GM13976 (cell line): ENCODE results near the gene PDE6B.
"Not testable (repeated sequence)": the region's sequence is repeated elsewhere in the genome, so short reads cannot be mapped to it uniquely, and the experiment has no call there.

ENCODE experiments used
- DNase-seq: peaks from one replicate; pipeline ENCODE4 v3.0.0; 2012; ENCODE audit warnings: low spot score
- CTCF ChIP-seq: IDR thresholded peaks from 2 replicates; pipeline ENCODE4 v1.5.1; 2012; ENCODE audit warnings: borderline replicate concordance, mild to moderate bottlenecking; ENCODE audit not compliant: insufficient read depth; ENCODE audit errors: extremely low read depth, missing control alignments, control extremely low read depth
- in situ Hi-C: fragments of 300-500 bp; cut with MboI; formaldehyde crosslinking; loops from one replicate; pipeline ENCODE4 v1.12.0; 2022; ENCODE audit warnings: low sequenced_read_pairs, mixed read lengths, inconsistent platforms; ENCODE audit not compliant: unreplicated experiment

PDE6B gene

GRCh38 chr4:692771-693554 is 67.6 kb downstream of the PDE6B start:
- TF ChIP-seq CTCF: no peak
- DNase-seq: no peak
- in situ Hi-C loops: no loop called here

- DNase-seq, in situ Hi-C loops: not testable (repeated sequence)
These were observed 69.1 kb downstream of the PDE6B start for GRCh38 chr4:694341-694940.

- no peak for DNase-seq
- TF ChIP-seq CTCF: no peak
These were observed 74.6 kb downstream of the PDE6B start for GRCh38 chr4:699816-700580.

GRCh38 chr4:700587-701264 is 75.4 kb downstream of the PDE6B start:
- no peak for DNase-seq
- TF ChIP-seq CTCF: no peak
- in situ Hi-C loops: no loop called here

More at GRCh38 chr4:699816-700580, 74.6 kb downstream of the PDE6B start:
- in situ Hi-C loops: no loop called here

- DNase-seq: no peak
- TF ChIP-seq CTCF: no peak
- in situ Hi-C loops: no loop called here
These were observed 77.3 kb downstream of the PDE6B start for GRCh38 chr4:702618-703048.

- no peak for DNase-seq
- in situ Hi-C loops: no loop called here
- no peak for TF ChIP-seq CTCF
These were observed 78.2 kb downstream of the PDE6B start for GRCh38 chr4:703336-704197.
